GM19438 (cell line): ENCODE data around the gene SCN3B.
A peak's percentile ranks its signal among the peaks of the same experiment; 100 is the strongest.

Source experiments
- ATAC-seq: cut with Tn5 transposase; IDR thresholded peaks from one replicate; pipeline ENCODE4 v1.9.1; 2021; ENCODE audit warnings: low read depth; ENCODE audit not compliant: unreplicated experiment

The SCN3B gene

DNA sequence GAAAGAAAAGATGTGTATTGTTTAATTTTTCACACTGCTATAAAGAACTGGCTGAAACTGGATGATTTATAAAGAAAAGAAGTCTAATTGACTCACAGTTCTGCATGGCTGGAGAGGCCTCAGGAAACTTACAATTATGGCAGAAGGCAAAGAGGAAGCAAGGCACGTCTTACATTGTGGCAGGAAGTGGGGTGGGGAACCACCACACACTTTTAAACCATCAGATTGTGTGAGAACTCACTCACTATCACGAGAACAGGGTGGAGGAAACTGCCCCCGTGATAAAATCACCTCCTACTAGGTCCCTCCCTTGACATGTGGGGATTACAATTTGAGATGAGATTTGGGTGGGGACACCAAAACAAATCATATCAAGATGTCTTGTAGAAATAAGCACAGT, 5.5 kb upstream of the SCN3B start:
- ATAC-seq: peak; percentile 97

DNA sequence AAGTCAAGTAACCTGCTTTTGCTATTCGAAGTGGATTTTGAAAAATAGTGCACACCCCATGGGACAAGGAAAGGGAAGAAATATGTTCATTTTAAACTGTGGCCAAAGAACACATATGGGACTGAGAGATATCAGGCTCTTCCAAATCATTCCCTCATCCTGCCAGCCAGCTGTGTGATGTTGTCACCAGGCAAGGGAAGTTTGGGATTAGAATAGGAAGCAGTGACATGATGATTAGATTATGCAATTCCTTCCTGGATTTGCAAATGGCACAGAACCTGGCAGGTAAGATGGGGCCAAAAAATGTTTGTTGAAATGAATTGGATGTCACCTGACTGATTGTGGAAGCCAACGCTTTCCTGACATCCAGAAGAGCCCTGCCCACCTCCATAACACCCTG, 4.9 kb upstream of the SCN3B start:
- ATAC-seq: no peak

DNA sequence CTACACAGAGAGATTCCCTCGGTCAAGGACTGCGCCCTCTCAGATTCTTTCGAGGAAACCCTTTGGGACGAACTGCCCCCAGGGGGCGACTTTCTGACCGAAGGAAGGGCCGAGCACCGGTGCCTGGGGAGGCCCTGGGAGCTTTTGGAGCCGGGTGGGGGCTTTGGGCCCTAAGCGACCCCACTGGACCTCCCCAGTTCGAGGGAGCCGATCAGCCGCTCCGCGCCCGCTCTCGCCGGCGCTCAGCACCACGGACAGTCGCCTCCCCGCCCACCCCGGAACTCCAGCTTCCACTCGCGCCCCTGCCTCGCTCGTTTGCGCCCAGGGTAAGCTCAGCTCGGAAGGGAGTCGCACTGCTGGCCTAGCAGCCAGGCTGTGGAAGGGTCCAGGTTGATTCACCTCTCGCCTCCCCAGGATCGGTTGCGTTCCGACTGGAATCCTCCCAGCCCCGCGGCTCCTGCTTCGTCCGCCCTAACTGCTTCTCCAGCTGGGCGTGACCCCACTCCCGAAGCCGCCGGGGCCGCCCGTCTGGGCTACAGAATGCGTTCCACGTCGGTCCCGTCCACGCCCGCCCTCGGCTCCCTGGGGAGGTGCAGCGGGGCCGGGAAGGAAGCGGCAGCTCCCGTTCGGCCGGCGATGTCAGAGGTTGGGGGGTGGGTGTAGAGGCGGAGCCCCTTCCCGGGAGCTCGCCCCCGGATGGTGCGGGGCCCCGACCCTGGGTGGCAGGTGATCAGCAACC, 428 bp downstream of the SCN3B start:
- peak; percentile 48 for ATAC-seq

DNA sequence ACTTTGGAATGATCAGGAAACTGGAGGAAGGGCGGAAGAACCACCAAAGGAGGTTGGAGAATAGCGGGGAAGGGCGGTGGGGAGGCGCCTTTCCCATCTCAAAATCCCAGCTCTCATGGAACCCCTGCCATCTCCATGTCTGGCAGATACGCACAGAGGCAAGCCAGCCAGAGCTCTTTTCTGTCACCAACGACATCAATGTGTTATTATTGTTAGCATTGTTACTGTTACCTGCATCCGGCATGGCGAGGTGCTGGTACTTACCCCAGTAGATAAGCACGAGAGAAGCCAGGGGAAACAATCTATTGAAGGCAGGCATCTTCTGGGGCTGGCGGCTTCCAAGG, 969 bp downstream of the SCN3B start:
- no peak for ATAC-seq

DNA sequence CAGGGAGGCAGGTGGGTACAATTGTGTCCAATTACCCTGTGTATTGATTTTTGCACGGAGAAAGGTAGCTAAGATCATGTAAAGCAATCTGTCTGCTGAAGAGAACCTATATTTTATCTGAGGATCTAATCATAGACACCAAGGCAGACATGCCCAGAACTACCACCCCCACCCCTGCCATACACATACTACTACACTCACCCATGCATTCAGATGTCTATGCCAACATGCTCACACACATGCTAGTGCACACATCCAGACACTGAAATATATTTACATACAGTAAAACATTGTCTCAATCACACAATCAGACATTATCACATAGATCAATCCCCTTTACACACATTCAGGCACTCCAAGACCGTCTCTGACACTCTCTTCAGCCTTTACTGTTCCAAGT, 1.8 kb downstream of the SCN3B start:
- no peak for ATAC-seq

DNA sequence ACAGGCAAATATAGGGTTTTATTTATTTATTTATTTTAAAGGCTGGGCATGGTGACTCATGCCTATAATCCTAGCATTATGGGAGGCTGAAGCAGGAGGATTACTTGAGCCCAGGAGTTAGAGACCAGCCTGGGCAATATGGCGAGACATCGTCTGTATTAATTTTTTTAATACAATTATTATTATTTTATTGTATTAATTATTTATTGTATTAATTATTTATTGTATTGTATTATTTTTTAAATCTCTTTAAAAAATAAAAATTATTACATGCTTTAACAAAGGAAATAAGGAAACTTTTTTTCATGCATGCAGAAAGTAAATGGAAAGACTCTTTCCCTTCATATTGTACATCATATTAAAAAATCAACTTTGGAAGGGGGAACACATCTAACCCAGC, 3.5 kb downstream of the SCN3B start:
- ATAC-seq: no peak

DNA sequence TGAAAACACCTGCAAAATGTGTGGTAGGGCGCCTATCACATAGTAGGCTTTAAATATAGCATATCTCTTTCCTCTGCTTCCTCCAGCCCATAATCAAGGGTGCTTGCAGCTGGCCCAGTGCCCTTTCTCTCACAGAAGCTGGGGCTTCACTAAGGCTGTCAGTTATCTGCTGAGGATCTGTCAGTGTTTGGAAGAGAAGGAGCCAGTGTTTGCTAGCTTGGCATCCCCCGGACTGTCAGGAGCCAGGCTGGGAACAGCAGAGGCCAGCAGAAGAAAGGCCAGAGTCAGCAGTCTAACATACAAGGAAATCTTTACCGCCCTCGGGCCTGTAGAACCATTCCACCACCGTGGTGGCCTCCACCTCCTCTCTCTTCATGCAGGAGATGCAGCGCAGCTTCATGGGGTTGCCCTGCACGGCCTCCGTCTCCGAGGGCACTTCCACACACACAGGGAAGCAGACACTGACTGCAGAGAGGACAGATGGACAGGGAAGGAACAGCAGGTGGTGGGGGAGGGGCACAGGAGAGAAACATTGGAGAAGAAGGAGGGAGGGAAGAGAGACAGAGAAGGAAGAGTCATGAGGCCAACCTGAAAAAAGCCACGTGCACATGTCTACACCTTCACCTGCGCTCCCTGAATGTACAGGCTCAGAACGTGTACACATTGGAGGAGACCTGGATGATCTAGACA, 9.0 kb downstream of the SCN3B start:
- ATAC-seq: no peak

DNA sequence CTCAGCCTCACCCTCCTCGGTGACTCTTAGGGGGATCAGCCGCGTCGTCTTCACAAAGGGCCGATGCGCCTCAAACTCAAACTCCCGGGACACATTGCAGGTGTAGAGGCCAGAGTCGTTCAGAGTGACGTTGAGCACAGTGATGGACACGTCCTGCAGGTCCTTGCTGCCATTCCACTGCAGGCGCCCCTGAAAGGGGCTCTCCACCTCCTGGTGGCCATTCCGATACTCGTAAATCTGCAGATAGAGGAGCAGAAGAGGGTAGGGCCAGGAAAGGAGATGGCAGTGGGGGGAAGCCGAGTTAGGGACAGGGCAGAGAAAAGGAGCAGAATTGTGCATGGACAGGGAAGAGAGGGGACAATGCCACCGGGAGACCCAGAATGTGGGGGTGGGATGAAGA, 12.0 kb downstream of the SCN3B start:
- no peak for ATAC-seq

DNA sequence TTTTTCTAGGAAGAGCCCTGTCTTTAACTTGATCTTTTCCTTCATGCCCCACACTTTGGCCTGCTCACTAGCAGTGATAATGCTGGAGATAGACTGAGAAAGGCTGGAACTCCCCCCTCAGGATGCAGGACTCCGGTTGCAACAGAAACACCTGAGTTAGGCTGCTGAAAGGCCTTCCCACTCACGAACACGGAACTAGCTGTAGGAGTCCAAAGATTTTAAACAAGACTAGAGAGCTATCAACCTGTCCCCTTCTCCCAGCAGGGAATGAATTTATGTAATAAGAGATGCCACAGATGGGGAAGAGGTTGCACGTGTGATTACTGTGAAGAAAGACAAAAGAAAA, 13.0 kb downstream of the SCN3B start:
- ATAC-seq: no peak

DNA sequence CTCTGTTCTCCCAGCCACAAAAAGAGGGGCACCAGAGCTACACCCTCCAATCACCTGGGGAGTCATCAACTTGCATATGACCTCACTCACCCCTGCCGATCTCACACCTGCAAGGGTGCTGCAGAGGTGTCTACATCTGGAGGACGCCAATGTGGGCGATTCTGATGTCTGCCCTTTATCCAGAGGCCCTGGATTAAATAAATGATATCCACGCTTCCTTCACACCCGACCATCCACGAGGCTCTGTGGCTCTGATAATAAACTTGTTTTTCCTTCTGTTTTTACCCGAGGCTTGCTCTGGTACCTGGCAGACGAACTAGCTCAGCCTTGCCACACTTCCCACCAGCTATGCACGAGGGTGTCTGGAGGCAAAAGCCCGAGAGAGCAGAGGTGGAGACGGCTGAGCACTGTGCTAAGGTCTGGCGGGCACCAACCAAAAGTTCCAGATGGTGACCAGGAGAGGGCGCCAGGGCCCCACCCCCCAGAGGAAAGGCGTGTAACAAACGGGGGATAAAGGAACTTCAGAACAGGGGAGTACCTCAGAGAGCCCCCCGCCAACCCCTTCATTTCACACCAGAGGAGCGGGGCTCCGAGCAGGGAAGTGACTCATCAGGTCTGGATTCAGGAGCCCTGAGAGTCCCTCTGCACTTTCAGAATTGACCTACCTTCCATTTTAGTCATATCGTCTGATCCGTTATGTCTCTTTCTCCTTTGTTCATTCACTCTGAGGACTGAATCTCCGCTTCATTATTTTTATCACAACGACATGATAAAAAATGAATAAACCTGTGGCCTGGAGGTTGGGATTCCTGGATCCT, 13.5 kb downstream of the SCN3B start:
- ATAC-seq: peak; percentile 88

DNA sequence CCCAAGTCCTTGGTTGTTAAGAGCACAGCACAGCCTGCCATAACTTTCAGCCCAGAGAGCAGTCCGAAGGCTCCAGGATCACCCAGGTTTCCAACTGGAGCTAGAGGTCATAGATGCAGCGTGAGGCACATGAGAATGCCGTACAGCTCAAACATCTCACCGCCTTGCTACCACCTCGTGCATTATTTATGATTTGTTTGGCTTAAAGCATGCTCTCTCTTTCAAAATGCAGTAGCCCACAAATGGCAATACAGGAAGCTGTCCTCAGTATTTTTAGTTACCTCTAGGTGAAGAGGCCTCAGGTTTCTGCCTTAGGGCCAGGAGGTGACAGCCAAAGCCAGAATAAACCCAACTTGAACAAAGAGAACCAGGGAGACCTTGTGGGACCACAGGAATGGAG, 14.4 kb downstream of the SCN3B start:
- ATAC-seq: no peak

DNA sequence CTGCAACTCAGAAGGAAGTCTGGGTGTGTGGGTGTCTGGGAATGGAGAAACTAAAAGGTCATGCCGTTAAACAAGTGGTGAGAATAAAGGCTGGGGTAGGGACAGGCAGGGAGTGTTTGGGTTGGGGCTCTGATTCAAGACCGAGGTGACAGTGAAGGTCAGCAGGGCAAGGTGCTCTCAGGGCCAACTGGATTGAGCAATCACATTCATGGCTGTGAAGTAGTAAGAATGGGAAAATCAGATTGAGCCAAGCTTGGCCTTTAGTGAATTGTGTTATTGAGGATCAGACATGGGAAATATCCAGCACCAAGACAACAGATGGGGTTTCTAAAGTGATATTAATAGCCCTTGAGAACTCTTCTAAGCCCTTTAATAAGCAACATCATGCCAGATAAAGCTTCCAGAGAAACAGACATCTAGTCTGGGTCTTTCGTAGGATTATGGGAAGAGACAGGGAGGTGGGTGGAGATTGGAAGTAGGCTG, 24.3 kb downstream of the SCN3B start:
- ATAC-seq: no peak

DNA sequence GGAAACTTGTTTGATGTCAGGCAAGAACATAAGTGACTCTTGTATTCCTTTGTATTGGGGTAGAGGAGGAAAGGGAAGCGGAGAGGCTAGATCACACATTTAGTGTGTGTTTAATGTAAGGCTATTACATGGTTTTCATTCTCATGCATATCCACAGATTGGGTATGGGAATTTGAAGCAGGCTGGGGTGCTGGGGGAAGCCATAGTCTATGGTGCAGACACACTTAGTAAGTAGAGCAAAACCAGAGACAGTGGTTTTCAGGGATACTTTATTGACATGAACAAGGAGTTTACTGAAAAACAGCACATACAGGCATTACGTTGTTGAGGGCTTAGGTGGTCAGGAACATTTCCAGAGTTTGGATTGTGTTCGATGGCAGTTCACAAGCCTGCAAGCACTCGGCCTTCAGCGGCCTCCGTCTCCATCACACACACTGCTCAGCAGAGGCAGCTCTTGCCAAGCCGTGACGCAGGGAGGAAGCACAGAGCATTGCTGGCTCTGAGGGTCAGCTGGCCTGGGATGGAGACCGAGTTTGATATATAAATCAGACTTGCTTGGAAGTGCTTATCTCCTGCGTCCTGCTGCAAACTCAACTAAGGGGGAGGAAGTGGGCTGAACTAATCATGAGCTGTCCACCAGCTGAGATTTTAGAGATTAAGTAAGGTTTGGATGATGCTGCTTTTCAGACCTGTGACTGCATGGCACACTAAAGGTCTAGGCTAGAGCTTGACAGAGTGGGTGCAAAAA, 25.3 kb downstream of the SCN3B start:
- ATAC-seq: no peak

DNA sequence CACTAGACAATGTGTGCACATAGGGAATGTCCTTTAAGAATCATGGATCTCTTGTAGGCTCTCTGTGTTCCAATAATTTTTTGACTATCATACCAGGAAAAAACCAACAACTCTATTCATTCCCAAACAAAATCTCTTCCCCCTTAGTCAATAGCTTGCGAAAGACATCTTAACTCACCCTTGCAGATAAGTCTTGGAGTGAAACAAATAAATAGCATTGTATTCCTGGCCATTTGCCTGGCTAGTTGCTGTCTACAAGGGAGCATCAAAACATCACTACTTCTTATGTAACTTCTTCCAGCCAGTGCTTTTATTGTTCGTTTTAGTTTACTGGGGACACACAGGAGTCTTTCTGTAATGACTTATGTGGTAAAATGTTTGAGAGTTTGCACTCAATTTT, 29.4 kb downstream of the SCN3B start:
- no peak for ATAC-seq

DNA sequence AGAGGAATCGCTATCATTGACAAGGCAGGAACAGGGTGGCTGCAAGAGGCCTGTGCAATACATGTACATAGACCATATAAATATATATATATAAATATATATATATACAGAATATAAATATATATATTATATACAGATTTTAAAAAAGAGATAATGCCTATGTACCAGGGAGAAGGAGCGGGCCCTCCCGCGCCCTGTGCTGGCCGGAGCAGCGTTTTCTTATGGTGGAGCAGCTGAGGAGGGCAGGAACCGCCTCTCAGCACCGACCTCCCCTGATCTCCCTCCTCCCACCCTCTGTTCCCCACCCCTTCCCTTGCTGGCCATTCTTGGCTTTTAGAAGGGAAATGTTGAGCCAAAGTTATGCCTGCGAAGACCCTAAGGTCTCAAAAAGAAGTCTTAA, 31.8 kb downstream of the SCN3B start:
- no peak for ATAC-seq

DNA sequence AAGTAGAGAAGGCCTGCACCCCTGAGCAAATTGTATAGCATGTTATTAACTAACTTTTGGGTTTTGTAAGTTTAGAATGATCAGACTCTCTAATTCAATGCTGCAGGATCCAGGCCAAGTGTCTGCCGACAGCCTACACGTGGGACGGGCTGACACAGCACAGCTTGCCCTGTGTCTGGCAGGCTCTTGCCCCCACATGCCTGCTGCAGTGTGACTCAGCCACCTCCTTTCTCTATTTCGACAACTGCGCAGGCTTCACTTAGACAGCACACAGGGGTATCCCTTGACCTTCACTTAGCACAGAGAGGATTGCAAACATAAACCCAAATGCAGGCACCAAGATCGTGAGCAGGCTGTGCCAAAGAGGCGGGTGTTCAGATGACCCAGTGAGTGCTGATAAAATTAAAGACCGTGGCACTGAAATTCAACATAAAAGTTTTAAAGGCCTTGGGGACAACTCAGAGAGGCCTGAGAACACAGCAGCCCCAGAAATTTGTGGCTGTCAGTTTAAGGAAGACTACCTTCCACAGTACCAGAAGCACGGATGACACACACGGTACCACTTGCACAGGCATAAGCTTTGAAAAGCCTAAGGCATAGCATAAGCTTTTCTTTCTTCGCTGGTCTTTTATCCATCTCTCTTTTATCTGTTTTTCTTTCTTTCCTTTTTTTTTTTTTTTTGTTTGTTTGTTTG, 37.8 kb downstream of the SCN3B start:
- no peak for ATAC-seq

DNA sequence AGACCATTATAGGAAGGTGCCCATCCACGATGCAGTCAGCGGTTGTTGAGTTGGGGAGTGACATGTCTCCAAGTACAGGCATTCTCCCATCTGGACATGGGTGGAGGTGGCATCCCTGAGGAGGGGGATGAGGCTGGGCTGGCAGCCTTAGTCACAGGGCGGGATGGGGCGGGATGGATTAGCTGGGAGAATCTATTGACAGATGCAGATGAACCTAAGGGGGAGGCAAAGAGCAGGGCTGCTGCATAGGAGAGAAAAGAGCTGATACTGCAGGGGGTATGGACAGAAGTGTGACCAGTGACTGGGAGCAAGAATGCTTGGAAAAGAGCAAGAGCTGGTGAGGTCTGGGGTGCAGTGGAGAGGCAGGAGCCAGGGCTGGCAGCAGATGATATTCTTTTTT, 42.7 kb downstream of the SCN3B start:
- ATAC-seq: no peak

DNA sequence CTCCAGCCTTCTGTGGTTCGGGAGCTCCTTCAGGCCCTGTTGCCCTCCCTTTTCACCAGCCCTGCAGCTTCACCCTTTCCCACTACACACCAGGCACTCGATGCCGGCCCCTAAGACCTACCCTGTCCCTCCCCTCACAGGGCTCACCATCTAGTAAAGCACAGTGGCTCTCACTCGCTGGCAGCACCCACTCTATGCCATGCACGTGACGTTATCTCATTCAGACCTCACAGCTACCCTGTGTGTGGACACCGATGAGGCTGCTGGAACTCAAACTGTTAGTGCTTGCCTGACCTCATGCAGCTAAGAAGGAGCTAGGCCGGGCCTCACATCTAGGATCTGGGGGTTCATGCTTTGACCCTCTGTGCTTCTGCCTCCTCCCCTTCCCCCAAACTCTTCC, 45.5 kb downstream of the SCN3B start:
- ATAC-seq: no peak

DNA sequence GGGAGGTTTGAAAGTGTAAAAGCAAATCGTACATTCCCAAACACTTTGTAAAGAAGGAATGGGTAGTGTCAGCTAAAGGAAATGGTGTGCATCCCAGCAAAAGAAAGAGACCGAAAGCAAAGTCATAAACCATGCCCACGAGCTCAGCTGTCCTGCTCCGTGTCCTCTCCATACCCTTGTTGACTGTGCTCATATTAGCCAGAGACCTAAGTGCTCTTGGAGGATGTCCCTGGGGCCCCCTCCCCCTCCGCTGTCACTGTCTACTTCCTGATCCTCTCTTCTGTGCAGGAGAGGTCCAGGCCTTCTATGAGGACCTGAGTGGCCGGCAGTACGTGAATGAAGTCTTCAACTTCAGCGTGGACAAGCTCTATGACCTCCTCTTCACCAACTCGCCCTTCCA, 46.1 kb downstream of the SCN3B start:
- ATAC-seq: no peak

DNA sequence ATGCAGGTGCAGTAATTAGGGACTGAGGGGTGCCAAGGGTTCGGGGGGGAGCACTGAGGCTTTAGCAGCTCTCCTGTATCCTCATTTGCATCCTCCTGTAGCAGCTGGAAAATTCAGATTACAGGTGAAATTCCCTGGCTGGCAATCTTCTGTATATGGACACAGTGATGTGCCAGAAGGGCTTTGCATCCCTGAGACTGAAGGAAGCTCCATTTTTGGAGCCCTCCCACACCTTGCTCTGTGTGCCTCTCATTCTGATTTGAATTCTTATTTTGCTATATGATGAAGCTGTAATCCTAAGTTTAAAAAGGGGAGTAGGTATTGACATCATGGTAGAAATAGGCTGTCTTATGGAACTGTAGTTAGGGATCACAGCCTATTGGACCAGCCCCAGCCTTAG, 46.6 kb downstream of the SCN3B start:
- ATAC-seq: no peak
